Measurements from ENCODE around the gene DHRSX.

Gene DHRSX

DNA sequence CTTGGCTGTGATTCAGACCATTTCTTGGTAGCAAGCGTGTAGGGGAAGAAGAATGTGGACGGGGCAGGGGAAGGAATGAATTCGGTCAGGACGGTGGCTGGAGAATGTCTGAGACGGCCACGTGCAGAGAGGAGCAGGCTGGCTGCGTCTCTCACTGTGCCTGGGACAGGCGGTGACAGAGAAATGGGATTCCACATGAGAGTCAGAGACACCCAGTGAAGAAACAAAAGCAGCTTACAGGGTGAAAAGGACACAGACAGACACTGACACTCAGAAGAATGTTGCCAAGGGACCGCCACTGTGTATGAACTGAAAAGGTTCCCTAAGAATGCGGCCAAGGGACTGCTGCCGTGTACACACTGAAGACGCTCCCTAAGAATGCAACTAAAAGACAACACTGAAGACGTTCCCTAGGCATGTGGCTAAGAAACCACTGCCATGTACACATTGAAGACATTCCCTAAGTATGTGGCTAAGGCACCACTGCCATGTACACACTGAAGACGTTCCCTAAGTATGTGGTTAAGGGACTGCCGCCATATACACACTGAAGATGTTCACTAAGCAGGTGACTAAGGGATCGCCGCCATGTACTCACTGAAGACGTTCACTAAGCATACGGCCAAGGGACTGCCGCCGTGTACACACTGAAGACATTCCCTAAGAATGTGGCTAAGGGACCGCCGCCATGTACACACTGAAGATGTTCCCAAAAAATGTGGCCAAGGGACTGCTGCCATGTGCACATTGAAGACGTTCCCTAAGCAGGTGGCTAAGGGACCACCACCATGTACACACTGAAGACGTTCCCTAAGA is 49.1 kb downstream of the DHRSX start:
- no peak for DNase-seq

DNA sequence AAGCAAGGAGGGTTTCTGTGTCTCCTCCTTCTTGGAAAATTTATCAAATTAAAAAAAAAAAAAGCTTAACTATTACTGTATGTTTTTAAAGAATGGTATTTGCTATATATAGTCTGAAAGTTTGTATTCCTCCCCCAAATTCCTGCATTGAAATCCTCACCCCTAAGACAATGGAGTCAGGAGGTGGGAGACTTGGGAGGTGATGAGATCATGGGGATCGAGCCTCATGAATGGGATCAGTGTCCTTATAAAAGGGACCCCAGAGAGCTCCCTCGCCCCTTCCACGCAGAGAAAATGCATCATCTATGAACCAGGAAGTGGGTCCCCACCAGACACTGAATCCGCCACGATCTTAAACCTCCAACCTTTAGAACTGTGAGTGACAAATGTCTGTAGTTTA is 50.1 kb downstream of the DHRSX start:
- DNase-seq: no peak

DNA sequence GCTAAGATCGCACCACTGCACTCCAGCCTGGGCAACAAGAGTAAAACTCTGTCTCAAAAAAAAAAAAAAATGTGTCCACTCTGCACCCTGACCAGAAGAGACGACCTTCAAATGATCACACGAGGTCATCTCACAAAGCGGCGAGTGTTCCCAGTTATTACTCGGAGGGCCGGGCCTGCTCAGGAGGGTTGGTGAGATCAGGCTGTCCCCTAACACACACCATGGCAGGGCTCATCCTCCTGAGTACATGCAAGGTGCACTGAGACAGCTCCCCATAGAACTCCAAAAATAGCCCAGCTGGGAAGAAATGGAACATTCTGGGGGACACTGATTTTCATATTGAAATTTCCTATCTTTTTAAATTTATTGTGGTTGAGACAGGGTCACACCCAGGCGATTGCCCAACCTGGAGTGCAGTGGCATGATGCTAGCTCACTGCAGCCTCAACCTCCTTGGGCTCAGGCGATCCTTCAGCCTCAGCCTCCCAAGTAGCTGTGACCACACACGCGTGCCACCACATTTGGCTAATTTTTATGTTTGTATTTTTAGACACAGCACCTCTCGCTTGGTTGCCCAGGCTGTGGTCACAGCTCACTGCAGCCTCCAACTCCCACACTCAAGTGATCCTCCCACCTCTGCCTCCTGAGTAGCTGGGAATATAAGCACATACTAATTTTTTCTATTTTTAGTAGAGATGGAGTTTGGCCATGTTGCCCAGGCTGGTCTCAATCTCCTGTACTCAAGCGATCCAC is 51.5 kb downstream of the DHRSX start:
- no peak for DNase-seq

DNA sequence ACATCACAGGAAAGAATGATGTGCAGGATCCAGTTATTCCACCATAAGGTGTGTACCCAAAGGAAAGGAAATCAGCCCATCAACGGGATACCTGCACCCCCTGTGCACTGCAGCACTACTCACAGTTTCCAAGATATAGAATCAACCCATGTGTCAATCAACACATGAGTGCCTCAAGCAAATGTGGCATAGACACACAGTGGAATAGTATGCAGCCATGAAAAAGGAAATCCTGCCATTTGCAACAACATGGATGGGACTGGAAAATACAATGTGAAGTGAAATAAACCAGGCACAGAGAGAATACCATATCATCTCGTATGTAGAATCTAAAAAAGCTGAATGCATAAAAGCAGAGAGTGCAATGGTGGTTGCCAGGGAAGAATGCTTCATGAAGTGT is 53.3 kb downstream of the DHRSX start:
- DNase-seq: no peak

- no peak for DNase-seq
Measured at GRCh38 chrX:2446815-2447214, 54.0 kb downstream of the DHRSX start.

DNA sequence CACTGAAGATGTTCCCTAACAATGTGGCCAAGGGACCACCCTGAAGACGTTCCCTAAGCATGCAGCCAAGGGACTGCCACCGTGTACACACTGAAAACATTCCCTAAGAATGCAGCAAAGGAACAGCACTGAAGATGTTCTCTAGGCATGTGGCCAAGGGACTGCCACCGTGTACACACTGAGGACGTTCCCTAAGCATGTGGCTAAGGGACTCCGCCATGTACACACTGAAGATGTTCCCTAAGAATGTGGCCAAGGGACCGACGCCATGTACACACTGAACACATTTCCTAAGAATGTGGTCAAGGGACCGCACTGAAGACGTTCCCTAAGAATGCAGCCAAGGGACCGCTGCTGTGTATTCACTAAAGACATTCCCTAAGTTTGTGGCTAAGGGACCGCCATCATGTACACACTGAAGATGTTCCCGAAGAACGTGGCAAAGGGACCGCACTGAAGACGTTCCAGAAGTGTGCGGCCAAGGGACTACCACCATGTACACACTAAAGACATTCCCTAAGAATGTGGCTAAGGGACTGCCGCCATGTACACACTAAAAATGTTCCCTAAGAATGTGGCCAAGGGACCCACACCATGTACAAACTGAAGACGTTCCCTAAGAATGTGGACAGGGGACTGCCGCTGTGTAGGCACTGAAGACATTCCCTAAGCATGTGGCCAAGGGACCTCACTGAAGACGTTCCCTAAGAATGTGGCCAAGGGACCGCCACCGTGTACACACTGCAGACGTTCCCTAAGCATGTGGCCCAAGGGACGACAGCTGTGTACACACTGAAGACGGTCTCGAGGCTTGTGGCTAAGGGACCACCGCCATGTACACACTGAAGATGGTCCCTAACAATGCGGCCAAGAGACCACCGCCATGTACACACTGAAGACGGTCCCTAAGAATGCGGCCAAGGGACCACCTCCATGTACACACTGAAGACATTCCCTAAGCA is 54.8 kb downstream of the DHRSX start:
- no peak for DNase-seq

DNA sequence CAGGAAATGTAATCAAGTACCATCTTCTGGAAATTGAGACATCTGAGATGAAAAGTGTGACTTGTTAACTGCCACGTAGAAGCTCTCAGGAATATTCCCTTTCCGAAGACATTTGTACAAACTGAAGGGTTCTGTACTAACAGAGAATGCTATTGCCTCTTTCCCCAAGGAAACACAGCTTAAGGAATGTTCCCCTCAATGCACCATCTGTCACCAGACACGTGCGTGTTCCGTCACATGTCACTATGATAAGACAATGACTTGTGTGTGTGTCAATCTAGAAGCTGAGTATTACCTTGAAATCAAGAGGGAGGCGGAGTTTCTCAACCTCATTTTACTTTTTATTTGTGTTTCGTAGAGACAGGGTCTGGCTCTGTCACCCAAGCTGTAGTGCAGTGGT is 58.1 kb downstream of the DHRSX start:
- no peak for DNase-seq

- DNase-seq: no peak
Measured at GRCh38 chrX:2441466-2441865, 59.3 kb downstream of the DHRSX start.

- no peak for DNase-seq
Measured at GRCh38 chrX:2439613-2440012, 61.2 kb downstream of the DHRSX start.

DNA sequence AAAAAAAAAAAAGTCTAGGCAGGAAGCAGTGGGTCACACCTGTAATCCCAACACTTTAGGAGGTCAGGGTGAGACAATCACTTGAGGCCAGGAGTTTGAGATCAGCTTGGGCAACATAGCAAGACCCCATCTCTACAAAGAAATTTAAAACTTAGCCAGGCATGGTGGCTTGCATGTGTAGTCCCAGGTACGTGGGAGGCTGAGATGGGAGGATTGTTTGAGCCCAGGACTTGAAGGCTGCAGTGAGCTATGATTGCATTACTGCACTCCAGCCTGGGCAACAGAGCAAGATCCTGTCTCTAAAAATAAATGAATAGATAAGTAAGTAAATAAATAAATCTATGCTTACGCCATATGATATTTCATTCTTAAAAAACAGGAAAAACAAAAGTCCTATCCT is 65.3 kb downstream of the DHRSX start:
- DNase-seq: no peak

GRCh38 chrX:2434270-2435163 is 66.3 kb downstream of the DHRSX start:
- no peak for DNase-seq

GRCh38 chrX:2432298-2432863 is 68.4 kb downstream of the DHRSX start:
- DNase-seq: no peak

GRCh38 chrX:2430265-2430825 is 70.4 kb downstream of the DHRSX start:
- DNase-seq: peak; percentile 83

DNA sequence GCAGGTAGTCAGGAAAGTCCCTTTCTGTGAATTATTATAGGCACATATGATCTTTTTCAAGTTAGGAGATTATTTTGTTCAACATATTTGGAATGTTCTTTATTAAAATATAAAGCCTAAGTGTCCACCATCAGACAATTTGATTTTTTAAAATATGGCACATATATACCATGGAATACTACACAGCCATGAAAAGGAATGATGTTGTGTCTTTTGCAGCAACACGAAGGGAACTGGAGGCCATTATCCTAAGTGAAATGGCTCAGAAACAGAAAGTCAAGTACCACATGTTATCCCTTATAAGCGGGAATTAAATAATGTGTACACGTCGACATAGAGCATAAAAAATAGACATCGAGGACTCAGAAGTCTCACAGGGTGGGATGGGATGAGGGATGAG is 73.0 kb downstream of the DHRSX start:
- DNase-seq: no peak

DNA sequence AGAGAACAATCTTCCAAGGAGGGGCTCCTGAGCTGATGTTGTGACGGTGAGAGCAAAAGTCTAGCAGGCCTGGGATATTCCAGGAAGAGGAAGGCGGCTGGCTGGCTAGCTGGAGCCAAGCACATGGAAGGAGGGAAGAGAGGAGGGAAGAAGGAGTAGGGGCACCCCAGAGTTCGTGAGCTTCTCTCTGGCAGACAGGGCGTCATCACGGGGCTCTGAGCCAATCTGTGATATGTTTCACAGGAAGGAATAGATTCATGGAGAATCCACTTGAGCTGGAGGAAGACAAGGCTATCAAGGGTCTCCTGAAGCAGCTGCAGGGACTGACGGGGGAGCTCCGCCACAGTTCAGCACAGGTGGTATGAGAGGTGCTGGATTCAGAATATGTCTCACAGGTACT is 73.6 kb downstream of the DHRSX start:
- no peak for DNase-seq

- no peak for DNase-seq
Measured at GRCh38 chrX:2426289-2426882, 74.4 kb downstream of the DHRSX start.

GRCh38 chrX:2425286-2426071 is 75.3 kb downstream of the DHRSX start:
- DNase-seq: no peak

DNA sequence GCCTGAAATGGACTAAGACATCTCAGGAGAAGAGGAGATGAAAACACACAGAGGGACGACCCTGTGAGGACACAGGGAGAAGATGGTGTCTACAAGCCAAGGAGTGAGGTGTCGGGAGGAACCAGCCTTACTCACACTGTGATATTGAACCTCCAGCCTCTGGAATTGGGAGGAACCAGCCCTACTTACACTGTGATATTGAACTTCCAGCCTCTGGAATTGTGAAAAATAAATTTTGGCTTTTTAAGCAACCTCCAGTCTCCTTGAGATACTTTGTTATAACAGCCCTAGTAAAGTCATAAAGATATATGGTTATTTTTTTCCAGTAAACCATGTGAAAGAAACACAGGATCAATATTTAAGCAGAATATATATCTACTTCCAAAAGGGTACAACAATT is 76.5 kb downstream of the DHRSX start:
- no peak for DNase-seq

GRCh38 chrX:2423899-2424298 is 76.9 kb downstream of the DHRSX start:
- no peak for DNase-seq

- no peak for DNase-seq
Measured at GRCh38 chrX:2423282-2423681, 77.5 kb downstream of the DHRSX start.
